Adipocyte (in vitro differentiated cells): Measurements from ENCODE around the gene P2RX3.

Source experiments
- DNase-seq: peaks from one replicate; pipeline ENCODE4 v3.0.0-alpha.2; 2015; ENCODE audit warnings: low read depth
- H3K27me3 ChIP-seq: replicated peaks from 2 replicates; pipeline ENCODE4 v1.7.0; 2013; ENCODE audit warnings: mild to moderate bottlenecking, low read length, moderate library complexity; ENCODE audit not compliant: control insufficient read depth, insufficient read depth
- H3K36me3 ChIP-seq: 2 replicates; pipeline ENCODE4 v1.7.0; 2013; ENCODE audit warnings: low read length, mild to moderate bottlenecking, moderate library complexity; ENCODE audit not compliant: control insufficient read depth, insufficient read depth, severe bottlenecking
- H3K4me1 ChIP-seq: 2 replicates; pipeline ENCODE4 v1.7.0; 2013; ENCODE audit warnings: mild to moderate bottlenecking, low read length, moderate library complexity; ENCODE audit not compliant: control insufficient read depth, insufficient read depth
- H3K4me3 ChIP-seq: 2 replicates; pipeline ENCODE4 v1.7.0; 2013; ENCODE audit warnings: mild to moderate bottlenecking, low read length, moderate library complexity
- H3K9ac ChIP-seq: 2 replicates; pipeline ENCODE4 v1.7.0; 2013; ENCODE audit warnings: mild to moderate bottlenecking, low read length, moderate library complexity
- H3K9me3 ChIP-seq: 2 replicates; pipeline ENCODE4 v1.7.0; 2013; ENCODE audit warnings: mild to moderate bottlenecking, low read length, moderate library complexity; ENCODE audit not compliant: control insufficient read depth

Gene P2RX3

DNA sequence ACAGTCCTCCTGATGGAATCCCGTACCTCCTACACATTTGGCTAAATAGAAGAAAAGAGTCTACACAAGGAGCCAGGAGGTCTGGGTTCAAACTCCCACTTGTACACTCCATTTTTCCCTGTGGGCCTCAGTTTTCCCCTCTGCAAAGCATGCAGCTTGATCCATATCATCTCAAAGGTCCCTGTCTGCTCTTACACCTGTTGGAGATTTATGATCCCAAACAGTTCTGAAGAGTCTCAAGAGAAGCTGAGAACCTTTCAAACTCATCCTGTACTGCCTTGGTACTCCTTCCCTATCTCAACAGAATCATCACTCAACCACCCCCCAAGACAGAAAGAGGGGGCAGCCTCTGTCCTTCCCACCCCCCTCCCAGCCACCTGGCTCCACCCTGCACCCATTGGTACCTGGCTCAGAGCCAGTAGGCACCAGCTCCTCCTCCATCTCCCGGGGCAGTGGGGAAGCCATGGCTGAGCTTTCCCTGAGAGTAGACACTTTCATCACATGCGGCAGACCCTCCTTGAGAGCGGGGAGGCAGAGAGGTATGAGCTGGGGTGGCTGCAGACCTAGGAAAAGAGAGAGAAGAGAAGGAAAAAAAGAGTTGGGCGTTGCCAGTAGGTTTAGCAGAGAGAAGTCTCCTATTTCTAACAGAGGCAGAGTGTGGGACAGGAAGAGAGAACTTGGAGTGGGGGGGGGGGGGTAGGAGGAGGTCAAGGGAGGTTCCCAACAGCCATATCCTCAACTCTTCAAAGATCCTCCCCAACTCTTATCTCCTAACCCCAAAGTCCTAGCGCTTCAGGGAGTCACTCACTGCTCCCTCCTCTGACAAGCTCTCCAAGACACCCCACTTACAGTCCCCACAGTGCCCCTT, 16.5 kb upstream of the P2RX3 start:
- Histone ChIP-seq H3K27me3 (no peaks in the 10 kb centered on the region), H3K9me3 (no peaks in the 10 kb centered on the region), H3K9ac (peak overlapping the region; percentile 100), H3K4me3 (peak overlapping the region; percentile 98), H3K36me3 (peaks cover 48% of the 10 kb centered on the region), H3K4me1 (peaks cover 73% of the 10 kb centered on the region)
- DNase-seq, result no peak

DNA sequence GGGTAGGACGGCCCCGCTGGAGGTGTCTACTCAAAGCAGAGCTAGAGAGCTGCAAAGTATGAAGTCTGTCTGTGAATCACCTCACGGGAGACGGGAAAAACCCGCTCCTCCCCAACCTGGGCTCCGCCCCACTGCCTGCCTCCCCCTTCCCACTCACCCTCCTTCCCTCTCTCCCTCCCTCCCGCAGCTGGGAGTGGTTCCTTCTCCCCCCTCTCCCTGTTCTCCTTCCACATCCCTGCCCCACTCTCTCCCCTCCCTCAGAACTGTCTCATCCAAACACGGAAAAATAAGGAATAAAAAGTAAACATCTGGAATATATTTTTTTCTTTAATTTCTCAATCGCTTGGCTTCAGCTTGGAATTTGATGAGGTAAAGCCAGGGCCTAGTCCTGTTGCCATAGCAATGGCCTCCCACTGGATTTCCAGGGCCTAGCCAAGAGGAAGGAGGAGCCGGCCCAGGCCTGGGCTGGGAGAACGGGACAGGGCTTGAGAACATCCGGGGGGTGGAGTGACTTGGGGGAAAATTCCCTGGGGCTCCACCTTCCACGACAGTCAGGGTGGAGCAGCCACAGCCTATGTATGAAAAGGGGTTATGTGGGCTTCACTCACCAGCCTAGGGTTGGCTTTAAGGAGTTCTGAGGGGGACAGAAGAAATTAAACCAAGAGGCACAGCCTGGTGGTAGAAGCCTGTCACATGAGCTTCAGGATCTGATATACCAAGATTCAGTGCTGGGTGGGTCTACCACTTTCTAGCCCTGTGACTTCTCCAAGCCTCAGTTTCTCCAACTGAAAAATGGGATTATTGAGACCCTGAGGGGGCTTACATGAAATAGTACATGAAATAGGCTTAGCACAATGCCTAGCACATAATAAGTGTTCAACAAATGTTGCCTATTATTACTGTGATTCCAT, 15.6 kb upstream of the P2RX3 start:
- no peaks in the 10 kb centered on the region for H3K9me3 ChIP-seq
- peaks cover 48% of the 10 kb centered on the region for H3K36me3 ChIP-seq
- H3K9ac ChIP-seq, result peak overlapping the region; percentile 100
- H3K27me3 ChIP-seq, result no peaks in the 10 kb centered on the region
- H3K4me1 ChIP-seq, result peaks cover 64% of the 10 kb centered on the region
- peak overlapping the region; percentile 98 for H3K4me3 ChIP-seq
- DNase-seq, result peak; percentile 99

DNA sequence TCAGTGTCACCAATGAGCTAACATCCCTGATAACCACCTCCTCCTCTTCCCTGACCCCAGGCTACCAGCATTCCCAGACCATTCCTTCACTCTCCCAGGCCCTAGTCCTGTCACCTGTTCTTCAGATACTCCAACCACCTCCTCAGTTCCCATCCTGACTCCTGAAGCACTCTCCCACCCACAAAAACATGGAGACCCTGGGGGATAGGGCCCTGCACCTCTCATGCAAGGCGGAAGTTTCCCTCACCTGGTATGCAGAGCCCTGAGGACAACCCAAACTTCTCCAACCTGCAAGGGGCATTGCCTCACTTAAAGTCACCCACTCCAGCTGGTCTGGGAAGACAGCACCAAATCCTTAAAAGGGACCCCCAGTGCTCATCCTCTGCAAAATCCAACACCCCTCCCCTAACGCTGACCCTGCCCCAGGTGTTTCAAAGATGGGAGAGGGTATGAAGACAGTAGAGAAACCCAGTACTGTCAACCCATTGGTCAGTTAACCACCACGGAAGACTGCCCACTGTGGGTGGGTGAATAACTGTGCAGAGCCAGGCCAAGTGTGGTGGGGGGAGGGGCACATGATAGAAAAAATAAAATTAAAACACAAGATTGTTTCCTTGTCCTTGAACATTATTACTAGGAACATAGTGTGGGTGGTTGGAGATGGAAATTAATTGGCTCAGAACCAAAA, 14.8 kb upstream of the P2RX3 start:
- H3K36me3 ChIP-seq, result peaks cover 48% of the 10 kb centered on the region
- peak overlapping the region; percentile 100 for H3K9ac ChIP-seq
- peaks cover 56% of the 10 kb centered on the region for H3K4me1 ChIP-seq
- H3K9me3 ChIP-seq, result no peaks in the 10 kb centered on the region
- H3K27me3 ChIP-seq, result no peaks in the 10 kb centered on the region
- peak overlapping the region; percentile 98 for H3K4me3 ChIP-seq
- DNase-seq, result peak; percentile 70

DNA sequence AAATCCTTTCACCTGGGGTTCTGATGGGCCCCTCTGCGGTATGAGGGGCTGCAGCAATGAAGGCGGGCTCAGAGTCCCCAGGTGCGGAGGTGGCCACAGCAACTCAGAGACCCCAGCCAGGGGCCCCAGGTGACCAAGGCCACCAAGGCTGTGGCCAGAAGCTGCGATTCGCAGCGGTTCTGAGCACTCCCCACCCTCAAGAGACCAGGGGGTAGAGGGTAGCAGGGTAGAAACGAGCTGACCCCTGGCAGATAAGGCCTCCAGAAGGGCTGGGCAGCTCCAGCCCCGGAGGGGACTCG, 14.3 kb upstream of the P2RX3 start:
- Histone ChIP-seq H3K9me3 (no peaks in the 10 kb centered on the region), H3K36me3 (peaks cover 49% of the 10 kb centered on the region), H3K27me3 (no peaks in the 10 kb centered on the region), H3K4me1 (peaks cover 52% of the 10 kb centered on the region), H3K9ac (peak overlapping the region; percentile 100), H3K4me3 (peak overlapping the region; percentile 98)
- DNase-seq, result no peak

DNA sequence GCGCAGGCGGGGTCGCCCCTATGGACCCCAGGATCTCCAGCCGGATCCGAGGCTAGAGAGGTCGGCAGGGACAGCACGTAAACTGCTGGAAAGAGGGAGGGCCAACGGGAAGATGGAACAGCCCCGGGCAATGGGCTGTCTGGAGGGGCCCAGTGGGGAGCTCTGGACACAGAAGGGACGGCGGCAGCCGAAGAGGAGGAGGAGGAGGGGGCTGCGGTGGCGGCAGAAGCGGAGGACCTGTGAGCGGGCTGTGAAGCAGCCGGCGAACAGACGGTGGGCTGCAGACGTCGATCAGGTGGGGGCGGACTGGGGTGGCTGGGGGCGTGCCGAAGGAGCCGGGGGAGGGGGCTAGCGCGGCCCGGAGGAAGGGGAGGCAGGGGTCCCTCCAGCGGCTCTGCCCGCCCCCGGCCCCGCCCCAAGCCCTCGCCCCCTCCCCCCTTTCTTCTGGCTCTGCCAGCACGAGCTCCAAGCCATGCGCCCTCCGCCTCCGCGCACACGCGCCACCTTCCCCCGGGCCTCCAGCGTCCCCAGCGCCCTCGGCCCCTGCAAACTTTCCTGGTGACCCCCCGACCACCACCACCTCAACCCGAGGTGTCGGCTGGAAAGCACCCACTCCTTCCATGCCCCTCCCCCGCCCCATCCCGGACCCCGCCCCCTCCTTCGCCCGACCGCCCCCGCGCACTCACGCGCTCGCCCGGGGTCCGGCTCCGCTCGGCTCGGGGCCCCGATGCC, 13.8 kb upstream of the P2RX3 start:
- Histone ChIP-seq H3K36me3 (peaks cover 51% of the 10 kb centered on the region), H3K9me3 (no peaks in the 10 kb centered on the region)
- DNase-seq, result peak; percentile 85

DNA sequence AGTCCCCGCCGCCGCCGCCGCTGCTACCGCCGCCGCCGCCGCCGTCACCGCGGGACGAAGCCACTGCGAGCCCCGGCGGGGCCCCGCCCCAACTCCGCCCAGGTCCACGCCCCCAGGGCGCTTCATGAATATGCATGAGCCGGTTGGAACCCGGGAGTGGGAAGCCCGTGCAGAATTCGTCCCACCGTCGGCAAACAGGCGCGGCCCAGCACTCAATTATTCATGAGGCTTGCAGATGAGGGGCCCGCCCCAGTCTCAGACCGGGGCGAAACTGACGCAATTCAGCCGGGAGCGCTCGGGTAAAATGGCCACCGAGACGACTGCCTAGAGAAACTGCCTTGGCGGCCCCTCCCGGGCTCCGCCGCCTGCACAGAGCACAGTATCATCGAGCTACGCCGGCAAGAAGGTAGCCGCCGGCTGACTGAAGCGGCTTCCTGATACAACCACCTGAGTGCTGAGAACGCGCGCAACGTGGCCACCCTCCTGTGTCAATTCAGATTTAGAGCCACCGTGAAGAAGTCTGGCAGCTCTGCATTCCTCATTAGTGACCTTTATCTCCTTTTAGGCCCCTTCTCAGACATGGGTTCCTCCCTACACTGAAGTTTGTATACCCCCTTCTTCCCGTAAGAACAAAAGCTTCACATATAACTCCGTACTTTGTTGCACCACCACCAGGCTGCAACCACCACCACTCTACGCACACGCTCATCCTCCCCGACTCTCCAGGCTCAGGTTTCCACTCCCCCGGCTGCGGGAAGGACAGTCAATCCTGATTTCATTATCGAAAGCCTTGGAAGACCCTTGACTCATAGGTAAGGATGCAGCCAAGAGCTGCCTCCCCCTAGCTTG, 13.0 kb upstream of the P2RX3 start, which contains the start of gene TNKS1BP1:
TSS of gene TNKS1BP1 (minus strand) at position 67 of the 849 bp plus-strand sequence. CDS start 3,067 bp downstream, outside the sequence.
- DNase-seq, result peak; percentile 99
- peak within 1 kb of the TSS; percentile 100 for H3K9ac ChIP-seq
- H3K4me1 ChIP-seq, result peaks cover 44% of the 10 kb centered on the region
- H3K4me3 ChIP-seq, result peak within 1 kb of the TSS; percentile 98
- H3K9me3 ChIP-seq, result no peaks in the 10 kb centered on the region
- no peaks in the 10 kb centered on the region for H3K27me3 ChIP-seq
- peaks cover 54% of the 10 kb centered on the region for H3K36me3 ChIP-seq

More for the DNA sequence above, 13.8 kb upstream of the P2RX3 start:
- no peaks in the 10 kb centered on the region for H3K27me3 ChIP-seq
- H3K4me3 ChIP-seq, result peak overlapping the region; percentile 98
- peaks cover 49% of the 10 kb centered on the region for H3K4me1 ChIP-seq
- peak overlapping the region; percentile 100 for H3K9ac ChIP-seq

DNA sequence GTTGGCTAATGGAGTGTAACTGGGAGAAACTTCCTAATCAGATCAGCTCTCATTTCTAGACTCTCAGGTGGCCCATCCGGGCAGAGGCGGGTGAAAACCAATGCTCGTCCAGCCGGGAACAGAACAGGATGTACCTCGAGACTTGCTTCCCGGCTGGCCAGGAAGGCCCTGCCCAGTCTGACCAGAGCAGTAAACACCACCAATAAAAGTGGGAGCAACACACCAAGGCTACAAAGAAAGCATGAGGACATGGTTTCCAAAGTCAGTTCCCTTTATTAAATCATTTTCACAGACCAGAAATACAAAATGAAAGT, 12.5 kb upstream of the P2RX3 start:
- H3K36me3 ChIP-seq, result peaks cover 55% of the 10 kb centered on the region
- H3K9me3 ChIP-seq, result no peaks in the 10 kb centered on the region
- H3K4me1 ChIP-seq, result peaks cover 38% of the 10 kb centered on the region
- H3K4me3 ChIP-seq, result peak overlapping the region; percentile 81
- no peak for DNase-seq
- H3K27me3 ChIP-seq, result no peaks in the 10 kb centered on the region
- H3K9ac ChIP-seq, result peak overlapping the region; percentile 91

DNA sequence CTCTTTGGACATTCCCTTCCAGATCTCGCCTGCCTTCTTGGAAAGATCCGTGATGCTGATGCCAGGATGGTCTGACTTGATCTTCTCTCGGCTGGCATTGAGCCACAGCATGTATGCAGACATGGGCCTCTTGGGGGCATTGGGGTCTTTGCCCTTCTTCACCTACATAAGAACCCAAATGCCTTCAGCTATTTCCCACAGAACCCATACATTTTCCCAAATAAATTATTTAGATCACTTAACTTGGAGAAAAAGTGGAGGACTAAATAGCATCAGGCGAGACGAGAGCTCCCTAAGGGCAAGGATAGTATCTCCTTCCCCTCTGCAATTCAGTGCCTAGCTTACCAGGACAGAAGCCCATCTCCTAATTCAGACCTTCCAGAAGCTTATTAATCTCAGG, 10.4 kb upstream of the P2RX3 start:
- Histone ChIP-seq H3K9ac (no peak overlapping the region), H3K4me1 (peaks cover 20% of the 10 kb centered on the region), H3K9me3 (no peaks in the 10 kb centered on the region), H3K4me3 (no peak overlapping the region), H3K36me3 (peaks cover 67% of the 10 kb centered on the region), H3K27me3 (no peaks in the 10 kb centered on the region)
- no peak for DNase-seq

DNA sequence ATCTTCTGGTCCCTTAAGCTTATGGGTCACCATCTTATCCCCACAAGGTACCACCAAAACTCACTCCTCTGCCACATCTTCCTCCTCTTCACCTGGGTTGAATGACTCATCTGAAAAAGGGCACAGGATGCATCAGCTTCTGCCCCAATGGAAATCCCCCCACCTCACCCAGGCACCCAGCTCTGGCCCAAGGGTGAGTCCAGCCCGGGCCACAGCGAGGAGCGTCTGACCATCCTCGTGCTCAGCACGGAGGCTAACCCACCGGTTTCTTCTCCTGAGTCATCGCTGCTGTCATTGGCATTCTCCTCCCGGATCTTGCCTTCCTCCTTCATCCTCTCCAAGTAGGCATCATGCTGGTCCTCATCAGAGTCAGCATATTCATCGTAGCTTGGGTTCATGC, 8.1 kb upstream of the P2RX3 start:
- Histone ChIP-seq H3K27me3 (no peaks in the 10 kb centered on the region), H3K36me3 (peaks cover 79% of the 10 kb centered on the region), H3K4me1 (peaks cover 20% of the 10 kb centered on the region), H3K4me3 (no peak overlapping the region), H3K9me3 (no peaks in the 10 kb centered on the region), H3K9ac (no peak overlapping the region)
- DNase-seq, result no peak

DNA sequence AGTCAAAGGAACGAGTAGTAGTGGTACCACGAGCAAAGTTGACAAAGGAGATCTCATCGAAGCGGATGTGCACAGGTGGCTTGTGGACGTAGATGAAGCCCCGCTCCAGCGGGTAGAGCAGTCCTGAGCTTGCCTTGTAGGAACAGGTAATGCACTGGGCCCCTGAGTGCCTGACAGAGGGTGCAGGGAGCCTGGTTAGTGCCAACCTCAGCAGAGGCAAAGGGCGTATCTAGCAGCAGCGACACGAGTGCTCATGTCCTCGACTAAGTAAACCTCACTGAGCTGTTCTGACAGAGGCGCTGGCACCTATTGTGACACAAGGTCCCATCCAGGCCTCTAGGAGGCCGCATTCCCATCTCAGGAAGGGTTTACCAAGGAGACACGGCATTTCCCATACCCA, 6.4 kb upstream of the P2RX3 start:
- H3K9ac ChIP-seq, result no peak overlapping the region
- peaks cover 19% of the 10 kb centered on the region for H3K4me1 ChIP-seq
- no peak overlapping the region for H3K4me3 ChIP-seq
- peaks cover 72% of the 10 kb centered on the region for H3K36me3 ChIP-seq
- no peaks in the 10 kb centered on the region for H3K9me3 ChIP-seq
- H3K27me3 ChIP-seq, result no peaks in the 10 kb centered on the region
- DNase-seq, result no peak
